ENCODE measurements around the gene DNAH14. TPM values are rescaled to one million over a fixed set of nuclear protein-coding genes. Genes with fewer than 3 reads are reported as not detected.

The DNAH14 gene
- total RNA-seq, 2 experiments from 2014 or later, result 0.27 to 0.34 TPM

GRCh38 chr1:225428881-225429455 lies 499.5 kb downstream of the DNAH14 start:
- no peaks in the 10 kb centered on the region for H3K36me3 ChIP-seq (ENCODE audit: insufficient read depth, low read length)
- H3K27me3 Mint-ChIP-seq, result no peaks in the 10 kb centered on the region
- DNase-seq (peak in 1 of 14 experiments; percentile 78), ATAC-seq (ENCODE audit: poor library complexity) (no peak)
- no peaks in the 10 kb centered on the region for H3K9me3 ChIP-seq (ENCODE audit: control insufficient read depth in 1 of 2, insufficient read depth in 1 of 2, low read length in 2 of 2)
- peak overlapping the region; percentile 90 for H3K4me3 Mint-ChIP-seq
- peak overlapping the region in 1 of 2 donors; percentile 85 for H3K27ac ChIP-seq (ENCODE audit: low read depth in 1 of 2, low read length in 2 of 2)
- H3K9me3 Mint-ChIP-seq, result no peaks in the 10 kb centered on the region
- TF ChIP-seq CTCF (IDR thresholded peaks at IDR 0.05), result no peak
- ChIA-PET CTCF (interaction anchor here (1.7 to 1.9 kb wide), 3 partner anchors 12 to 349 kb away, joined by 5 to 7 read pairs (median 5); partner anchors contain the start of gene SRP9), POLR2A (interaction anchor here (1.0 to 8.1 kb wide), 14 partner anchors 15 to 1436 kb away, joined by 3 to 280 read pairs (median 8); partner anchors contain the start of genes H3-3A, PARP1, PYCR2 and SDE2)
- H3K27me3 ChIP-seq (ENCODE audit: control insufficient read depth in 1 of 2, insufficient read depth in 2 of 2, low read length in 2 of 2), result no peaks in the 10 kb centered on the region
- peaks cover 29% of the 10 kb centered on the region for H3K4me1 ChIP-seq (ENCODE audit: insufficient read depth, low read length)
- intact Hi-C loops (cut with DNase I, micrococcal nuclease), result loop anchor here (1.0 to 10.0 kb wide), 11 partner anchors 15 to 1584 kb away; partner anchors contain the start of genes FBXO28 (in 1 of the 2), H3-3A (in 1 of the 2), PYCR2 (in 1 of the 2) and SDE2 (in 1 of the 2)
- peak overlapping the region; percentile 94 for H3K4me3 ChIP-seq (ENCODE audit: low read length)
- H3K4me1 Mint-ChIP-seq (ENCODE audit: low read depth), result peaks cover 40% of the 10 kb centered on the region
- H3K27ac Mint-ChIP-seq, result peak overlapping the region; percentile 84
- H3K36me3 Mint-ChIP-seq (ENCODE audit: low read depth), result peaks cover 24% of the 10 kb centered on the region

- CTCF ChIA-PET, result interaction anchor here (1.0 to 1.7 kb wide), 2 partner anchors 14 to 44 kb away, joined by 3 to 7 read pairs; no protein-coding TSS in a partner anchor
- intact Hi-C loops (cut with DNase I, micrococcal nuclease), result no loop called here
- TF ChIP-seq CTCF (IDR thresholded peaks at IDR 0.05), result no peak
- Histone ChIP-seq H3K4me1 (ENCODE audit: insufficient read depth, low read length) (peaks cover 20% of the 10 kb centered on the region), H3K27ac (ENCODE audit: low read depth in 1 of 2, low read length in 2 of 2) (no peak overlapping the region), H3K27me3 (ENCODE audit: control insufficient read depth in 1 of 2, insufficient read depth in 2 of 2, low read length in 2 of 2) (no peaks in the 10 kb centered on the region), H3K4me3 (ENCODE audit: low read length) (no peak overlapping the region), H3K36me3 (ENCODE audit: insufficient read depth, low read length) (no peaks in the 10 kb centered on the region), H3K9me3 (ENCODE audit: control insufficient read depth in 1 of 2, insufficient read depth in 1 of 2, low read length in 2 of 2) (no peaks in the 10 kb centered on the region)
- Mint-ChIP-seq H3K36me3 (ENCODE audit: low read depth) (peaks cover 24% of the 10 kb centered on the region), H3K9me3 (no peaks in the 10 kb centered on the region), H3K4me3 (peak overlapping the region; percentile 43), H3K27ac (no peak overlapping the region), H3K27me3 (no peaks in the 10 kb centered on the region), H3K4me1 (ENCODE audit: low read depth) (peaks cover 27% of the 10 kb centered on the region)
- POLR2A ChIA-PET, result interaction anchor here (8.1 kb wide), 1 partner anchor 14 kb away, joined by 280 read pairs; no protein-coding TSS in a partner anchor
- DNase-seq, result no peak
- no peak for ATAC-seq (ENCODE audit: poor library complexity)
These were observed 500.8 kb downstream of the DNAH14 start for GRCh38 chr1:225430301-225430700.

DNA sequence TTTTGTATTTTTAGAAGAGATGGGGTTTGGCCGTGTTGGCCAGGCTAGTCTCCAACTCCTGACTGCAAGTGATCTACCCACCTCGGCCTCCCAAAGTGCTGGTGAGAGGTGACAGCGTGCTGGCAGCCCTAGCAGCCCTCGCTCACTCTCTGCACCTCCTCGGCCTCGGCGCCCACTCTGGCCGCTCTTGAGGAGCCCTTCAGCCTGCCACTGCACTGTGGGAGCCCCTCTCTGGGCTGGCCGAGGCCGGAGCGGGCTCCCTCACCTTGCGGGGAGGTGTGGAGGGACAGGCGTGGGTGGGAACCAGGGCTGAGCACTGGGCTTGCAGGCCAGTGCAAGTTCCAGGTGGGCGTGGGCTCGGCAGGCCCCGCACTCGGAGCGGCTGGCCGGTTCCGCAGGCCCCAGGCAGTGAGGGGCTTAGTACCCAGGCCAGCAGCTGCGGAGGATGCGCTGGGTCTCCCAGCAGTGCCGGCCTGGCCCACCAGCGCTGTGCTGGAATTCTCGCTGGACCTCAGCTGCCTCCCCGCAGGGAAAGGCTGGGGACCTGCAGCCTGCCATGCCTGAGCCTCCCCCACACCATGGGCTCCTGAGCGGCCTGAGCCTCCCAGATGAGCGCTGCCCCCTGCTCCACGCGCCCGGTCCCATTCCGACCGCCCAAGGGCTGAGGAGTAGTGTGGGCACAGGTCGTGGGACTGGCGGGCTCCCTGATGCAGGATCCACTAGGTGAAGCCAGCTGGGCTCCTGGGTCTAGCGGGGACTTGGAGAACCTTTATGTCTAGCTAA lies 501.8 kb downstream of the DNAH14 start:
- H3K27ac ChIP-seq (ENCODE audit: low read depth in 1 of 2, low read length in 2 of 2), result no peak overlapping the region
- no peaks in the 10 kb centered on the region for H3K36me3 ChIP-seq (ENCODE audit: insufficient read depth, low read length)
- Mint-ChIP-seq H3K27me3 (no peaks in the 10 kb centered on the region), H3K27ac (no peak overlapping the region), H3K36me3 (ENCODE audit: low read depth) (peaks cover 20% of the 10 kb centered on the region), H3K4me3 (no peak overlapping the region), H3K4me1 (ENCODE audit: low read depth) (peaks cover 17% of the 10 kb centered on the region), H3K9me3 (no peaks in the 10 kb centered on the region)
- ChIA-PET POLR2A (interaction anchor here (8.1 kb wide), 1 partner anchor 13 kb away, joined by 280 read pairs; no protein-coding TSS in a partner anchor), CTCF (interaction anchor here (1.0 kb wide), 1 partner anchor 43 kb away, joined by 3 read pairs; no protein-coding TSS in a partner anchor)
- ATAC-seq (ENCODE audit: poor library complexity) (no peak), DNase-seq (no peak)
- no peaks in the 10 kb centered on the region for H3K27me3 ChIP-seq (ENCODE audit: control insufficient read depth in 1 of 2, insufficient read depth in 2 of 2, low read length in 2 of 2)
- peaks cover 12% of the 10 kb centered on the region for H3K4me1 ChIP-seq (ENCODE audit: insufficient read depth, low read length)
- no peak overlapping the region for H3K4me3 ChIP-seq (ENCODE audit: low read length)
- TF ChIP-seq CTCF (IDR thresholded peaks at IDR 0.05), result no peak
- intact Hi-C loops (cut with DNase I, micrococcal nuclease), result no loop called here
- H3K9me3 ChIP-seq (ENCODE audit: control insufficient read depth in 1 of 2, insufficient read depth in 1 of 2, low read length in 2 of 2), result no peaks in the 10 kb centered on the region

Data from CD4-positive, alpha-beta T cell (primary cell).